Measurements from ENCODE around the gene ARMC3. TPM values are rescaled to one million over a fixed set of nuclear protein-coding genes. Genes with fewer than 3 reads are reported as not detected.
A peak's percentile ranks its signal among the peaks of the same experiment; 100 is the strongest.
"Not testable (repeated sequence)": the region's sequence is repeated elsewhere in the genome, so short reads cannot be mapped to it uniquely, and the experiment has no call there.

ARMC3 gene
- total RNA-seq, 1 donor from 2014 or later = 2.2 TPM

DNA sequence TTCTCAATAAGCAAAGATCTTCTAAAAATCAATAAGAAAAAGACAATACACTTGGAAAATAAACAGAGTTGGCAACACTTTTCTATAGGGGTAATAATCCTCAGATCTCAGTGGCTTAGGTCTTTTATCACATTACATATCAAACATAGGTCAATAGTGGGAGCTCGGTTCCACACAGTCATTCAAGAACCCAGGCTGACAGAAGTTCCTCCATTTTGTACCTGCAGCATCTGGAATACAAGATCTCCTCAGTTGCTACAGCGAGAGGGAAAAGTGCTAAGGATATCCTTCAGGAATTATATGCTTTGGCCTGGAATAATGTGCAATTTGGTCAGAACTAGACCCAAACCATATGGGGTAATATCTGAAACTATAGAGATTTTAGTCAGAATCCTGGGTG, 112.1 kb downstream of the ARMC3 start:
- DNase-seq (ENCODE audit: low spot score) = no peak

DNA sequence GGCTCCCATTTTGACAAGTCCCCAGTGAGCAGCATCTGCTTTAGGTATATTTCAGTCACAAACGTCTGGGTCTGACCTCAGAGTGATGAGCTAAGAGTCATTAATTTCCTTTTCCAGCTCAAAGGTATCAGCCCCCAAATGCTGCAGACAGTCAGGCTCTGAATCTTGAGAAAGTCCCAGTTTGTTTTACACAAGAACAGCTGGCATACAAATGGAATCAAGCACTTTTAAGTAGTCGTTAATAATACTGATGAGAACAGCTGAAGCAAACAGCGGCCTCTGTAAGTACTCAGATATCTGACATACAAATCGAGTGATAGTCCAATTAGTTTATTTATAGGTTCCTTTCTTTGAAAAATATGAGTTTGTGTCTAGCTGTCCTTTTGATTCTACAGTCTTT, 118.2 kb downstream of the ARMC3 start:
- DNase-seq (ENCODE audit: low spot score) = peak; percentile 44

DNA sequence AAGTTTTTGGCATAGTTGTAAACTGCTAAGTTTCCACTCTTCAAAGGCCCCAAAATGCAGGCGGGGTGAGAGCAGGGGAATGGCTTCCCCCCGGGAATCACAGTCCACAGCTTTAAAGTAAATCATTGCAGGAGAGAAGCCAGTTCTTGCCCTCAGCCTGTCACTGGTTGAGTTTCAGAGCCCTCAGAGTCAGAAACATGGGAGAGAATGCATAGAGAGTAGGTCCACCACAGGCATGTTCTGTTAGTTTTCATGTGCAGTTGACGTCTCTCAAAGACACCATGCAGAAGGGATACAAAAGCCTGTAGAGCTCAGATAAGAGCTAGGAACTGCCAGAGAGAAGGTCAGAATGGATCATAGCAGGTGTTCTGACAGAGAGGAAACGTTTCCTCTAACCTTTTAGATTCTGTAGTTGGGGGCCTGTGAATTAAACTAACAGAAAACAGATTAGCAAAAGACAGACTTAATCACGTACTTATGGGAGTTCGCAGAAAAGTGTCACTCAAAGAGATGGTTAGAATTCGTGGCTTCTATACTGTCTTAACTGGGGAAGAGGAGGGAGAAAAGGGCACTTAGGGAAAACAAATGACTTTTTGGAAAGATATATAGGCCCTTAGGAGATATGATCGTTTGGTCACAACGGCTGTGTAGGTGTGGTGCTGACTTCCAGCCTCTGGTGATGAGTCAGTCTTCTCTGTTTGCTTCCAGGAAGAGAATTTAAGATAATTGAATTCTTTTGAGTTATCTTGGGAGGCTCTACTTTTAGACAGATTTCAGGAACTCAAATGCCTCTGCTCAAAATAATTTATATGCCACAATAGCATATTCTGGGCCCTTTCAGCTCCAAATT, 119.6 kb downstream of the ARMC3 start:
- peak; percentile 87 for DNase-seq (ENCODE audit: low spot score)

GRCh38 chr10:23048191-23048590, 120.3 kb downstream of the ARMC3 start:
- DNase-seq (ENCODE audit: low spot score) = no peak

- no peak for DNase-seq (ENCODE audit: low spot score)
Measured at GRCh38 chr10:23051278-23051677, 123.4 kb downstream of the ARMC3 start.

GRCh38 chr10:23051855-23052331, 124.0 kb downstream of the ARMC3 start:
- no peak for DNase-seq (ENCODE audit: low spot score)

- DNase-seq (ENCODE audit: low spot score) = peak; percentile 54
Measured at GRCh38 chr10:23053036-23053435, 125.2 kb downstream of the ARMC3 start.

GRCh38 chr10:23055424-23056185, 127.8 kb downstream of the ARMC3 start:
- no peak for DNase-seq (ENCODE audit: low spot score)

DNA sequence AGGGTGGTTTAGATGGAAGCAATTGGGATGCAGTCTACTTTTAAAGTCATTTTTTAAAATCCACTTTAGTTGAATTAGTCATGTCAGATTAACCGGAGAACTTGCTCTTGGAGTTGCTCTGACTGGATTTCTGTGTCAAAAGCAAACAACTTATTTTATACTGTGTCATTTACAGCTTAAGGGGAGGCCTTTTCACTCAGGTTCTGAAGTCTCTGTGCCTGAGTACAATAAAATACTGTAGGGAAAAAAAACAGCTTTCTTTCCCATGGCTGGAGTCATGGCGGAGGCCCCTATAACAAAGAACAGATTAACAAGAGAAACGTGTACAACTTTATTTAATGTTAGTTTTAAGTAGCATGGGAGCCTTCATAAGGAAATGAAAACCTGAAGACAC, 128.3 kb downstream of the ARMC3 start:
- no peak for DNase-seq (ENCODE audit: low spot score)

DNA sequence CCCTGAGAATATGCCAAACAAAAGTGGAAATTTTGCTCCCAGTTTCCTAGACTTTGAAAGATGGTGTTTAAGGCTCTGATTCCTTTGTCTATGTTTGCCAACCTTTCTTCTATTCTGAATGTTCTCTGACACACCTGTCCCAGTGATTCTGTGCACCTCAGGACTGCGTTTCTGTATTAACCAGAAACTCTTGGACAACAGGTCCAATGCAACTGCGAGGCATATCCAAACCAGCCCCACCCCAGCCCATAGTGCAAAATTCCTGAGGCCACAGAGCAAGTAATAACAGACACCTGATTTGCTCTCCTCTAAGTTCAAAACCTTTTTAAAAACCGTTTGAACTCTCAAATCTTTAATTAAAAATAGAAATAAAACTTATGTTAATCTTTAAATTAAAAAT, 130.5 kb downstream of the ARMC3 start:
- no peak for DNase-seq (ENCODE audit: low spot score)

- no peak for DNase-seq (ENCODE audit: low spot score)
Measured at GRCh38 chr10:23060918-23061317, 133.1 kb downstream of the ARMC3 start.

- DNase-seq (ENCODE audit: low spot score) = peak; percentile 82
Measured at GRCh38 chr10:23063045-23063972, 135.5 kb downstream of the ARMC3 start.

DNA sequence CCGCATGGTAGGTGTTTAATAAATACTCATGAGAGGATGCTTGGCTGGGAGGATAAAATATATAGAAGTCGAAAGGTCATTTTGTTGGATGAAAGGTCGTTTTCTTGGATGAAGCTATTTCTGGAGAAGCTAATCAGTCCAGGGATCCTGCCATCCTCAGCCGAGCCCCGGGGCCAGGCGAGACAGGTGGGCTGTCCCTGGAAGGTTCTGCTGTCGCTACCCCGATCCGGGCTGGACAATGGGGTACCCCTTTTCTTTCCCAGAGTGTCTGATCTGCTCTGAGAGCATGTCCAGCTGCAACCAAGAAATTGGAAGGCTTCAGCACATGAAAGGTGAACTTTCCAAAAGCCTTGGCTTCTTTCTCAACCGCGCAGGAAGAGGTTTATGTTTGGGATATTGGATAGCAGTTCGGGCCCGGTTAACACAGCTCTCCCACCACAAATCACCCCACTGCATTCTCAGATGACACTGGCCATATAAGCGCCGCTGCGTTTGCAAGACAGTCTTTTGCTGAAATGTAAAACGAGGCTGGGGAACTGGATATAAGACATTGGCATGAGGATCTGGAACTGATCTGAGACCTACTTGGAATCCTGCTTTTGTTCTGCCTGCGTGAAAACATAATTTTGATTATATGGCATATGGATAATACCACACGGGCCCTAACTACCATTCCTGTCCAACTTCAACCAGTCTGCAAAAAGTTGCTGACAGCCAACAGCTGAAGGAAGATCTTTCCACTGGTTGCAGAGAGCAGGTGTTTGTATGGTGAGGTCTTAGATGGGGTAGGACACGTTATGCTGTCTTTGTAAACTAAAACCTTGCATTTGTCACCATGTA, 136.3 kb downstream of the ARMC3 start:
- no peak for DNase-seq (ENCODE audit: low spot score)

GRCh38 chr10:23064813-23065114, 136.9 kb downstream of the ARMC3 start:
- DNase-seq (ENCODE audit: low spot score) = not testable (repeated sequence)

DNA sequence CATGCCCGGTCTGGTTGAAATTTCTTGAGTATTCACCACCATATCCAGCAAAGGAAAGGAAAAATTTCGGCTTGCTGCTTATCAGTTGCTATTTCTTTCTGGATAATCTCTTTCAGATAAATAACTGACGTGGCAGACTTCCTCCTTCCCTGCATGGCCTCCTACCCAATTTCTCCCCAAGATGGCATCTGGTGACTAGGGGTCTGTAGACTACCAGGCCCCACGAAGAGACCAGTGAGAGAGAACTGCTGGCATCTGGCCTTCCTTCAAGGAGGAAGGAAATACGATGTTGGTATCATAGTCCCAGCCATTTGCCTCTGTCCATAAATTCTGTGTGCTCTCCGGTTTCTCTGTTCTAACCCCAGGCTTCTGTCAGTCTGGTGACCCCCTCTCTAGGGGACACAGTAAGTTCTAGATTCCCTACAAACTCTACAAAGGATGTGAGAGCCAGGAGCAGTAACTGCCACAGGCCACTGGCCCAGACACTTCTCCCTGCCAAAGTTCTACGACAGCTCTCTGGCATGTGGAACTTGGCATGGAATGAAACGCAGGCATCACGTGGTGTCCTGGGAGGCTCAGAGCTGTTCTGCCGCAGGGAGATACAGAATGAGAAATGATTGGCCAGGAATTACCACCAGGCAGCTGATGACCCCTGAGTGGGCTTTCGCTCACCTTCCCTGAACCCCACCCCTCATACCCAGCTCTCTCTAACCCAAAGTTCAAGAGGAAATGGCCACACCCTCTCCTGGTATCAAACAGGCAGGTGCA, 137.5 kb downstream of the ARMC3 start:
- DNase-seq (ENCODE audit: low spot score) = peak; percentile 94

DNA sequence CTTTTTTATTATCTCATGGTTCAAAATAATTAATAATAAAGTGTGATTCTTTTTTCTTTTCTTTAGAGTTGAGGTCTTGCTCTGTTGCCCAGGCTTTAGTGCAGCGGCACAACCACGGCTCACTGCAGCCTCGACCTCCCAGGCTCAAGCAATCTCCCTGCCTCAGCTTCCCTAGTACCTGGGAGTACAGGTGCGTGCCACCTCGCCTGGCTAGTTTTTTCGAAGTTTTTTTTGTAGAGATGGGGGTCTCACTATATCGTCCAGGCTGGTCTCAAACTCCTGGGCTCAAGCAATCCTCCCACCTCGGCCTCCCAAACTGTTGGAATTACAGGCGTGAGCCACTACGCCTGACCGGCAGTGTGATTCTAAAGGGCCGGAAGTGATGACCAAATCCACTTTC, 139.5 kb downstream of the ARMC3 start:
- DNase-seq (ENCODE audit: low spot score) = no peak

DNA sequence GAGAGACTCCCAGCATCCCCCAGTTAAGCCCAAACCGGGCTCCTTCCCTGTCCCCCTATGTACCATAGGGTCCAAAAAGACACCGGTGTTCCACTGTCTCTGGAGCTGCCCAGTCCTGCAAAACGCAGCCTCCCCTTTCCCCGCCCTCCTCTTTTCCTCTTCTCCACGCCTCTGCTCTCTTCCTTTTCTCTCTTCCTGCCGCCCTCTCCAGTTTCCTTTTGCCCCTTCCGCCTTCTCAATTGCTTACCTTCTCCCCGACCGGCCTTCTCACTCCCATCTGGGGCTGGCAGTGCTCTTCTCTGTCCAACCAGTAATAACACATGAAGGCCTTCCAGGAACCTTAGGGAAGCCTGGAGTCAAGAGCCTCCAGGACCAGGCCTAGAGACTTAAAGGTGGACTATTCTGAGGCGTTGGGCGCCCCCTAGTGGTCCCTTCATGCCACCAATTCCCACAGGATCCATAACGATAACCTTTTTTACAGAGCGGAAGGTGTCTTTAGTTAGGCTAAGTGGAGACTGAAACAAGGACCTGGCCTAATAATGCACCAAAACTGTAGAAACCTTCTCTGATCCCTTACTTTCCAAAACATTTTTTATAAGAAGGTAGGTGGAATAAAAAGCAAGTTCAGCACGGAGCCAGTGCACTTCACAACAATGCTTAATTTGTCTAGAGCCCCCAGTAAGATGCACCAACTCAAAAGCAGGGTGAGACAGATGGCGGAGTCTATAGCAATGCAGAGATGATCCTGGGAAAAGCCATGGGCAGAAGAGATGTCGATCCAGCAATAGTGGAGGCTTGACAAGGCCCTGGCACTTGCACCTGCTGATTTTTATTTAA, 140.3 kb downstream of the ARMC3 start:
- DNase-seq (ENCODE audit: low spot score) = peak; percentile 77

- DNase-seq (ENCODE audit: low spot score) = no peak
Measured at GRCh38 chr10:23069019-23069815, 141.4 kb downstream of the ARMC3 start.

Measured in umbilical cord (tissue), 2 donors.